Right kidney (tissue), 1 donor: ENCODE data around the gene APOL4.
"Not testable (repeated sequence)": the region's sequence is repeated elsewhere in the genome, so short reads cannot be mapped to it uniquely, and the experiment has no call there.

Experiments
- DNase-seq: peaks from one replicate; pipeline ENCODE4 v3.0.0-alpha.2; 2016

APOL4 gene

GRCh38 chr22:36153501-36154422 lies 47.8 kb downstream of the APOL4 start:
- DNase-seq: no peak

GRCh38 chr22:36152821-36153220 lies 48.8 kb downstream of the APOL4 start:
- DNase-seq: not testable (repeated sequence)

- no peak for DNase-seq
These were observed 49.5 kb downstream of the APOL4 start for GRCh38 chr22:36152088-36152487.

- no peak for DNase-seq
These were observed 50.5 kb downstream of the APOL4 start for GRCh38 chr22:36151006-36151595.

GRCh38 chr22:36149441-36149840 lies 52.2 kb downstream of the APOL4 start:
- DNase-seq: no peak

- DNase-seq: no peak
These were observed 53.2 kb downstream of the APOL4 start for GRCh38 chr22:36148411-36148810.

- no peak for DNase-seq
These were observed 54.3 kb downstream of the APOL4 start for GRCh38 chr22:36147196-36147791.

- no peak for DNase-seq
These were observed 55.7 kb downstream of the APOL4 start for GRCh38 chr22:36145881-36146280.

- DNase-seq: peak; percentile 38
These were observed 56.6 kb downstream of the APOL4 start for GRCh38 chr22:36144886-36145541.

GRCh38 chr22:36143956-36144355 lies 57.7 kb downstream of the APOL4 start:
- no peak for DNase-seq

GRCh38 chr22:36143066-36143815 lies 58.4 kb downstream of the APOL4 start:
- no peak for DNase-seq

GRCh38 chr22:36141481-36141880 lies 60.1 kb downstream of the APOL4 start:
- no peak for DNase-seq
